Colon (tissue), 2 donors: ENCODE data around the gene SIGLEC6.

Experiments
- FAIRE-seq: peaks from 2 replicates; lab custom pipeline; 2012; peaks lifted over from hg19 to GRCh38; lab: Jason Lieb, UNC
- donor health status: control.
- donor health status: control.

SIGLEC6 gene

DNA sequence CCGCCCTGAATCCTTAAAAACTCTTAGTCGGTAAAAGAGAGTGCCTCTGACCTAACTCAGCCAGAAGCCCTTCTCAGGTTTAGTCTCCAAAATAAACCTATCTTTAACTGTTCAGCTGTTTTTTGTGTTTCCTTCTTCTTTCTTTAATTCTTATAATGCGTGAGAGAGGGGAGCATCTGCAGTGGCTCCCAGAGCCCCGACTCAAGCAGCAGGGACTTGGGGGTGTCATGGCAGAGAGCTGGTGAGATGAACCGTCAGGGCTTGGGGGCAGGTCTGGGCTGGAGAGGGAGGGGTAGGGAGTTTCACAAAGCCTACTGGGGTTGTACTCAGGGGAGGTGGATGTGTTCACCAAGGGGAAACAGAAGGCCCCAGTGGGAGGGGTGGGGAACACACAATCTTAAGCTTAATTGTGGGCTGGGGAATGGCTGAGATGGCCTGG, 16.8 kb upstream of the SIGLEC6 start:
- no peak for FAIRE-seq

DNA sequence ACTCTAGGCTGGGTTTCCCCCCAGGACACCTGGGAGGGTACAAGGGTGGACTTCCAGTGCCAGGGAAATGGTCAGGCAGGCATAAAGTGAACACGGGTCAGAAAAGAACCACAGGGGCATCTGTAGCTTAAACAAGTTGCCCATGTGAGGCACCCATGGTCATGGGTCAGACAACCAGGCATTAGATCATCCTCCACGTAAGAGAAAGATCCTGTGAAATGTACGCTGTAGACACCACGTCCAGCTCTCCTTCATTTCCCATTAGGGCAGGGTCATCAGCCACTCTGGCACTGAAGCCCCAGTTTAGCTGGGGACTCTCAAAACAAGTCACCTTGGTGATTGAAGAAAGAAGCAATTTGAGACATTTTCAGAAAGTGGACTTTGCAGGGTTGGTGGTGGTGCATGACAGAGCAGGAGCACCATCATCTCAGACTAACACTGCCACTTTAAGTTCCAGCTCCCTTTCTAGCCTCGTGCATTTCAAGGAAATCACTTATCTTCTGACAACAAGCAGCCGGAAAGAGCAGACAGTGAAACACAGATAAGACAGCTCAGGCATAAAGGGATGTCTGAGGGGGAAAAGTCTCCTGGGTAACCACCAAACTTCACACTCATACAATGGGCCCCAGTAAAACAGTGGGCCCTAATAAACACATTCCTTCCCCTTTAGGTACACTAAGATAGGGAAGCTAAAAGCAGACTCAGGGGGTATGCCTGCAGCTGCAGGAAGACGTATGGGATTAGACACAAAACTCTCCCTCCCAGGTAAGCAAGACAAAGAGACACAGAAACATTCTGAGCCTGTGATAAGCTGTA, 16.1 kb upstream of the SIGLEC6 start:
- FAIRE-seq = no peak

DNA sequence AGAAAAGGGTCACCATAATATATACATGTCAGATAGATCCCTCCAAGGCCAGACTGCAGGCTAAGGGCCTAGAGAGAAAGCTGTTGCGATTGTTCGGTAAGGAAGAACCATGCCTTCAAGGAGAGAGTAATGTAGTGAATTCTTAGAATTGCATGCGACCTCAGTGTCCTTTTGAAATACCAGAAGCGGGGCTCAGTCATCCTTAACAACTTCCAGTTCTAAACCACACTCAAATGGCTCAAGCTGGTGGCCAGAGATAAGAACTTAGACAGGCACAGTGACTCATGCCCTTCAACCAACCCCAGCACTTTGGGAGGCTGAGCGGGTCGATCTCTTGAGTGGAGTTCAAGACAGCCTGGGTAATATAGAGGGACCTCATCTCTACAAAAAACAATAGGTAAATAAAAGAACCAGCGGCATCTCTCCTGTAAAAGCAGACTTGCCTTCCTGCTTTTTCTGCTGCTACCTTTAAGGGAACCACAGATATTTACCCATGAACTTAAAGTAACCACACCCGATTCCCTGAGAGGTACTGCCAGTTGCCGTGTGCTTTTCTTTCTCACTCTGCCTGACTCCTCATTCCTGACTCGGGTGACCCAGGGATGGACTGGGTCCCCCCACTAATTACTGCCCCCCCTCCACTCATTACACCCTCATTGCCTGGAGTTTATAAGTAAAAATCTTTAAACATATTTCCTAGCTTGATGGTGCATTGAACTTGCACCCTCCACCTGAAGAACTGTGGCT, 15.4 kb upstream of the SIGLEC6 start:
- no peak for FAIRE-seq

DNA sequence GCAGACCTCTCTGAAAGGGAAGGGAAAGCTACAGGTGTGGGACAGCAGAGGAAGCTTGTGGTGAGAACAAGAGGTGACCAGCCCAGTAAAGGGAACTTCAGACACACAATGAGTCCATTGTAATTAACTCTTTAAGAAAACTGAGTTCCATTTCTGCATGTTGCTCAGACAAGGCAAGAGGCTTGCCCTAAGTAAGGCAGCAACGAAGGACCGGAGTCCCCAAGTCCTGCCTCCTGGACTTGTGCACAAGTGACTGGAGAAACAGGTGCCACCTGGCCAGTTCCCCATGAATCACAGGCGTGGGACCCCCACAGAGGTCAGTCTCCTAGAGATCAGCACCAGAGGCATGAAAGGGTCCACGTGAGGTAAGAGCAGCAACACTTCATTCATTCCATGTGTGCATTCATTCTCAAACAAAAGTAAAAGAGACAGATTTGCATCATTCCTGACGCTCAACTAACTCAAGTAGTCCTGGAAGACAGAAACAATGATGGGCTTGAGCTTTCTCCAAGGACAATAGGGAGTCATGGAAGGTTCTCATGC, 14.7 kb upstream of the SIGLEC6 start:
- FAIRE-seq = no peak

GRCh38 chr19:51544038-51544437, 12.6 kb upstream of the SIGLEC6 start:
- no peak for FAIRE-seq

DNA sequence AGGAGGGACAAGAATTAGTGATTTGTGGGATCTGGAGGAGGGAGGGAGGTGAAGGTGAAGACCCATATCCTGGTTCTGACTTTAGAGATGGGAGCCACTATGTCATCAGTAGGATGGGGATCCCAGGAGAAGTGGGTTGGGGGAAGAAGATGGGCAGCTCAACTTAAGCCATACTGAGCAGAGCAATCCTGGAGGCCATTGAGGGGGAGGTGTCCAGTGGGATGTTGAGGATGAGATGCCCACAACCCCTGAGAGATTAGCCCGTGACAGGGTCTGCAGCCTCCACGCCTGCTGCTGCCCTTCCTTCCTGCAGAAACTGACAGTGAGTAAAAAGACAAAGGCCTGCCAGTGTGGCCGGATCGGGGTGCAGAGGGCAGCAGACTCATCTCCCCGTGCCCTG, 11.2 kb upstream of the SIGLEC6 start:
- no peak for FAIRE-seq

DNA sequence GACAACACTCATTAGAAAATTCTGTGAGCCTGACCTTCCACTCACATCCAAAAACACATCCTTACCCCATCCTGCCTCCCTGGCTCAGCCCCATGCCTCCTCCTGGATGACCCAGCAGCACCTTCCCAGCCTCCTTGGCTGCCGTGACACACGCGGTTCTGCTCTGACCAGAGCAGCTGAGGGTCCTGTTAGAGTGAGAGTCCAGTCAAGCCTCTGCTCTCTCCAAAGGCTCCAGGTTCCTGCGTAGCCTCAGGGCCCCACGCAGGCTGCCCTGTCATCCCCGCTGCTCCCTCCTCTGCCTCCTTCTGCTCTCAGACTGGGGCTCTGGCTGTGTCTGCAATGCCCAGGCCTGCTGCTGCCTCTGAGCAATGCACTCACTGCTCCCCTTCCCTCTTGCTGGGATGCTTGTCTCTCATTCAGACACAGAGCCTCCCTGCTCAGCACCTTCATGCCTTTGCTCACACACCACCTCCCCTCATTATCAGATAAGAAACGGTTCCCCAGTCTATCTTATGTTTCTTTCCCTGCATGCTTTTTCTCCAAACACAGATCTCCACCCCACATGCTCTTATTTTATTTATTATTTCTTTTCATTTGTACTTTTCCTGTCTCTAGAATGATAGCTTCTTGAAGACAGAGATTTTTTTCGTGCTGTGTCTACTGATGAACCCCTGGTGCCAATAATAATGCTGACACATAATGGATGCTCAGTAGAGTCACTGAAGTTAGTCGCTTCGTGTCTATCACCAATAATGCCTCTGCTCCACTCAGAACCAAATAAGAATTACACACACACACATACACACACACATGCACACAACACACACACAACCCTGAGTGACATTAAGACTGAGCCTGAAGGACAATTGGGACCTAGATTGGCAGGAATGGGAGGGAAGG, 10.2 kb upstream of the SIGLEC6 start:
- no peak for FAIRE-seq

- FAIRE-seq = no peak
Observed at GRCh38 chr19:51539821-51540366, 8.4 kb upstream of the SIGLEC6 start.

- FAIRE-seq = no peak
Observed at GRCh38 chr19:51535535-51535934, 4.1 kb upstream of the SIGLEC6 start.

DNA sequence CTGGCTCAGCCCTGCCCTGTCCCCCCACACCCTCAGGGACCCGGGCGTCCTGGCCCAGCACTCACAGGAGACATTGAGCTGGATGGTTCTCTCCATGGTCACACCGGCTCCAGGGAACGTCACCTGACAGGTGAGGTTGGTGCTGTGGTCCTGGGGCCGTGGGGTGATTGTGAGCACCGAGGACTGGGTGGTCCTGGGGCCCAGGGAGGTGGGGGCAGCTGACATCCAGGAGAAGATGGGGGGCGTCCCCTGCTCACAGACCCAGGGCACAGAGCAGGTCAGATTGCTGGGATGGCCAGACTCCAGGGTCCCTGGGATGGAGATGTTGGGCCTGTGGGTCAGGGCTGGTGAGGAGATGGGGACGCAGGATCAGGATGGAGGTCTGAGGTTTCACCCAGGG, 854 bp downstream of the SIGLEC6 start:
- FAIRE-seq = no peak

DNA sequence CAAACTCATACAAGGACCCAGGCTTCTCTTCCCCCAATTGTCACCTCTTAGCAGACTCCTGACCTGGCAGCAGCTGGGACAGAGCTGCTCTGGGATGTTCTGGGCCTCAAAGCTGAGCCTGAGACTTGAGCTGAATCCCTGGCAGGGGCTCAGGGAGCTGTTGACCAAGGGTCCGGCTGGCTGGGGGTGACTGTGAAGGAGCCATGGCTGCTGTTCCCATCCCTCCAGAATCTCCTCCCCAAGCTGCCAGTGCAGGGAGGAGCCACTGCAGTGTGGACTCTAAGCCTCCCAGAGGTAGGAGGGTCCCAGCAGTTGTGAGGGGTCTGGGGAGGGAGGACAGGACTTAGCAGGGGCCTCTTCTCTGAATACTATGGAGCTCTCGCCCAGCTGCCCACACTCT, 2.2 kb downstream of the SIGLEC6 start:
- FAIRE-seq = no peak

- no peak for FAIRE-seq
Observed at GRCh38 chr19:51525651-51526050, 5.8 kb downstream of the SIGLEC6 start.

GRCh38 chr19:51524666-51525264, 6.7 kb downstream of the SIGLEC6 start:
- FAIRE-seq = no peak

- FAIRE-seq = no peak
Observed at GRCh38 chr19:51521781-51522180, 9.7 kb downstream of the SIGLEC6 start.

DNA sequence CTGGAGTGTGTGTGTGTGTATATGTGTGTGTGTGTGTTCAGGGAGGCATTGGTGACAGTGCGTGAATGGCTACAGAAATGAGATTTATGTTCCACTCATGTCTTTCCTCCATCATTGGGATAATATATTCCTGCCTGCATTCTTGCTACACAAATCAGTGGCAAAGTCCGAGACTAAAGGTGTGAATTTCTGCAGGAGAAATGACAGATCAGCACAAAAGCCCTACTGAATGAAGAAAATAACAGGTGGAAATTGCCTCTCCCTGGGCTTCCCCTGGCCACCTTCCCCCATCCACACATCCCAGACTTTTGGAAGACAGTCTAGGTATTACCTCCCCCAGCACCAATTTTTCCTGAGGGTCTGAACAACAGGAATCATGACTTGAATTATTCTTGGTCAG, 10.1 kb downstream of the SIGLEC6 start:
- FAIRE-seq = no peak

GRCh38 chr19:51520728-51521127, 10.7 kb downstream of the SIGLEC6 start:
- no peak for FAIRE-seq

GRCh38 chr19:51514866-51515481, 16.5 kb downstream of the SIGLEC6 start:
- FAIRE-seq = no peak

DNA sequence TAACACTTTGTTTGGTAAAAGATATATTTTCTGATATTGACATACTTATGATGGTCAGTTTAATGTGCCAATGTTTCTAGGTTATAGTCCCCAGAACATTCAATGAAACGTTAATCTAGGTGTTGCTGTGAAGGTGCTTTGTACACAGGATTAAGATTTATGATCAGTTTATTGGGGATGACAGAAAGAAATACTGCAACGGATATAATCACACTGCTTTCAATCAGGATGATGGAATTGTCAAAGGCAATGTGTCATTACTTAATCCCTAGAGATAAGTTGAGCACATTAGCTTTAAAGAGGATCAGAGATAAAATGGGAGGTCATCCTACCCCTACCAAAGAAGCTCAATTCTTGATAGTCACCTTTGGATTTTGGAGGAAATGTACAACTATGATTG, 17.5 kb downstream of the SIGLEC6 start:
- FAIRE-seq = no peak

- FAIRE-seq = no peak
Observed at GRCh38 chr19:51511353-51511752, 20.1 kb downstream of the SIGLEC6 start.

DNA sequence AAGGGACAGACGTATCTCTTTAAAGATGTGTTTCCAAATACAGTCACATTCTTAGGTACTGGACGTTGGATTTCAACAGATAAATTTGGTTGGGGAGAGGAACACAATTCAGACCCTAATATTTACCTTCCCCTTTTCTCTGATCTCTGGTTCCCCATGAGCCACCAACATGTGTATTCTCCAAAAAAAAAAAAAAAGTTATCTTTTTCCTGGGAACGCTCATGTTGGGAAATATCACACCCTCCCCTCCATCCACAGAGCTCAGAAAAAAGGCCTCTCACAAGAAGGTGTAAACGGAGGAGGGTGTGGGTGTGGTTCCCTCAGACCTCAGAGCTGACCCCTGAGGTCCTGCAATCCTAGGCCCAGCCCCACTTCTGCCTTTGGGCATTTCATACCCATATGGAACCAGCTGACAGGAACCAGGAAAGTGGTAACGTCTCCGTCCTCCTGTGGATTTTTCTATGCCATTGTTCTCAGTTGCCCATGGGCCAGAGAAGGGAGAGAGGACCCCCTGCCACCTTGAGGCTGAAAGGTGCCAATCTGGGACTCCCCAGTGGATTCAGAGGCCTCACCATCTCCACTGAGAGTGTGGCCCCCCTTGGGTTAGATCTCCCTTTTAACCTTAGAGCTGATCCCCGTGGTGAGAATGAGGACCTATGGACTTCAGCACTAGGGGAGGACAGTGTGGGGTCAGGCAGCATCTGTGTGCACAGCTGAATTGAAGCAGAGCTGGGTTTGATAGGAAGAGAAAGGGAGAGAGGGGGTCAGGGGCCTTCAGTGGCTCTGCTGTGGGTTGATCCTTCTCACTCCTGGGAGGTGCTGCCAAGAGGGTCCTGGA, 21.4 kb downstream of the SIGLEC6 start:
- no peak for FAIRE-seq
